ENCODE measurements around the gene GLIS1.

GLIS1 gene

DNA sequence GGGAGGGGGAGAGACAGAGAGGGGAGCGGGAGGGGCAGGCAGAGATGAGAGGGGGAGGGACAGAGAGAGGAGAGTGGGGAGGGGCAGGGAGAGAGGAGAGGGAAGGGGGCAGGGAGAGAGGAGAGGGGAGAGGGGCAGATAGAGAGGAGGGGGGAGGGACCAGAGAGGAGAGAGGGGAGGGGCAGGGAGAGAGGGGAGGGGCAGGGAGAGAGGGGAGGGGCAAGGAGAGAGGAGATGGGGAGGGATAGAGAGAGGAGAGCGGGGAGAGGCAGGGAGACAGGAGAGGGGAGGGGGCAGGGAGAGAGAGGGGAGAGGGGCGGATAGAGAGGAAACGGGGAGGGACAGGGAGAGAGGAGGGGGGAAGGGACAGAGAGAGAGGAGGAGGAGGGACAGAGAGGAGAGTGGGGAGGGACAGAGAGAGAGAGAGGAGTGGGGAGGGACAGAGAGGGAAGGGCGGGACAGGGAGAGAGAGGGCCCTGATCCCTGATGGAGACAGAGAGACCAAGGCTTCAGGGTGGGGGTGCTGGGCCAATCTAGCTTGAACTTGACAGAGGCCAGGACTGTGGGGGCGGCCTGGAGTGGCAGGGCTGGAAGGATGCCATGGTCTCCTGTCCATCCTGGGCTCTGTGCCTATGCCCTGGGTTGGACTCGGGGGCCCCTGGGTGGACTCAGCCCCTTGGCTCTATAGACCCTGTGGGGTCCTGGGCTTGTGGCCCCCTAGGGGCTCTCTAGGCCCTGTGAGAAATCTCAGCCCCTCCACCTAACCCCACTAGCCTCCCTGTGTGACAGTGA, 236.1 kb downstream of the GLIS1 start:
- DNase-seq (ENCODE audit: low read depth in 4 of 4, low spot score in 1 of 4), result no peak

DNA sequence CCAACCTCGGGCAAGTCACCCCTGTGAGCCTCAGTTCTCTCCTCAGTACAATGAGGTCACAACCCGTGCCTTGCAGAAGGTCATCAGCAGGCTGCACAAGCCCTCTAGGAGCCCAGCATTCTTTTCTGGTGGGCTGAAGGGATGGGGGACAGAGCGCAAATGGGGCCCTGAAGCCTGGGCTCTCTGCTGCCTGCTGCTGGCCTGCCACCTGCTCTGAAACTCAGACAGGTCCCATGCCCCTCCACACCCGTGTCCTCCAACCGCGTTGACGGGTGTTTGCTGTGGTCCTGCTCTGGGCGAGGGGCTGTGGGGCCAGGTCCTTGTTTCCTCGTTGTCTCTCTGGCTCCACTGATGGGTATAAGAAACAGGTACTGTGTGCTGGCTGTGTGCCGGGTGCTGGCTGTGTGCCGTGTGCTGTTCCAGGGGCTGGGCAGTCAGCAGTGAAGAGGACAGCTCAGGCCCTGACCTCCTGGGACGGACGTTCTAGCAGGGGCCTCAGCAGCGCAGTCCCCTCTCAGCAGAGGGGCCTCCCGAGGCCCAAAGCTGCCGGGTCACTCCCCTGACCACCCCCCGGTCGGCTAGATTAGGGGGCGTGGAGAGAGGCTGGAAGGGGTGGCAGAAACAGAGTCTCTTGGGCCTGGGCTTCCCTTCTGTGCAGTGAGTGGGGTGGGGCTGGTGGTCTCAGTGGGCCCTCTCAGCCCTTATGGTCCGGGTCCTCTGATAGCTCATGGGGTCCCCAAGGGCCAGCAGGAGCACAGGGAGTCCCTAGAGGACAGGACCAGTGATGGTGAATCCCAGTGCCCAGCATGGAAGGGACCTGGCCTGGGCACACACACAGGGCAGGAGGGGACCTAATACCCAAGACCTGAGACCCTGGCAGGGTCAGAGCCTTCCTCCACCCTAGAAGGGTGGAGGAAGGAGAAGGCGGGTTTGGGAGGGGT, 237.6 kb downstream of the GLIS1 start:
- DNase-seq (ENCODE audit: low read depth in 4 of 4, low spot score in 1 of 4), result no peak

DNA sequence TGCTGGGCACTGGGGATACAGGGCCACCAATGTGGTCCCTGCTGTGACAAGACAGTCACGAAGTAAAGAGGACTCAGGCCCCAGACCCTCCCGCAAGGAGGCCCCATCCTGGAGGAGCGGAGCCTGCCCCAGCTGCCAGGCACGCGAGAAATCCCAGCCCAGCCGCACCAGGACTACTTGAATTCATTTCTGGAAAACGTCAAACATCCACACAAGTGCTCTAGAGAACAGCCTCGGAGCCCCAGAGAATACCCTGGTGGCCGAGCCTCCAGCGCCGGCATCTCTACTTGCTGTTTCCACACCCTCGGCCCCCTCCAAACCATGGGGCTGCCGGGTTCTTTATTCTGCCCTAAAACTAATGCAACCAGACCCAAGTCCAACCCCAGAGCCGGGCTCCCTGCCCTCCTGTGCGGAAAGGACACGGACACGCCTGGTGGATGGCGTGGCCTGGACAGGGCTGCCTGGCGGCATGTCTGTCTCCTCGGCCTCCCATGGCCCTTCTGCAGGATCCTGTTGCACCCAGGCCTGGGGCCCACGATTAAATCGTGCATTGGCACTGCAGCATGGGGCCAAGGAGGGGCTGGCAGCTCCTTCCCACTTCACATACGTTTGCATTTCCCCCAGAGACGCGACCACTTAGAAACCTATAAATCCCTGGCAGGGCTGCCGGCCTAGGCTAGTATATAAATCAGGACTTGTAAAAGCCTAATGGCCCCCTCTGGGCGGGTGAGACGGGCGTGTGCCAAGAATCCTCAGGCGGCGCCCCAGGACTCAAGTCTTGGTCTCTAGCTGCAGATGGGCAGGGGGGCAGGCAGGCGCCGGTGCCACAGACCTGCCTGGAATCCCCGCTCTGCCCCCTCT, 238.5 kb downstream of the GLIS1 start:
- no peak for DNase-seq (ENCODE audit: low read depth in 4 of 4, low spot score in 1 of 4)

DNA sequence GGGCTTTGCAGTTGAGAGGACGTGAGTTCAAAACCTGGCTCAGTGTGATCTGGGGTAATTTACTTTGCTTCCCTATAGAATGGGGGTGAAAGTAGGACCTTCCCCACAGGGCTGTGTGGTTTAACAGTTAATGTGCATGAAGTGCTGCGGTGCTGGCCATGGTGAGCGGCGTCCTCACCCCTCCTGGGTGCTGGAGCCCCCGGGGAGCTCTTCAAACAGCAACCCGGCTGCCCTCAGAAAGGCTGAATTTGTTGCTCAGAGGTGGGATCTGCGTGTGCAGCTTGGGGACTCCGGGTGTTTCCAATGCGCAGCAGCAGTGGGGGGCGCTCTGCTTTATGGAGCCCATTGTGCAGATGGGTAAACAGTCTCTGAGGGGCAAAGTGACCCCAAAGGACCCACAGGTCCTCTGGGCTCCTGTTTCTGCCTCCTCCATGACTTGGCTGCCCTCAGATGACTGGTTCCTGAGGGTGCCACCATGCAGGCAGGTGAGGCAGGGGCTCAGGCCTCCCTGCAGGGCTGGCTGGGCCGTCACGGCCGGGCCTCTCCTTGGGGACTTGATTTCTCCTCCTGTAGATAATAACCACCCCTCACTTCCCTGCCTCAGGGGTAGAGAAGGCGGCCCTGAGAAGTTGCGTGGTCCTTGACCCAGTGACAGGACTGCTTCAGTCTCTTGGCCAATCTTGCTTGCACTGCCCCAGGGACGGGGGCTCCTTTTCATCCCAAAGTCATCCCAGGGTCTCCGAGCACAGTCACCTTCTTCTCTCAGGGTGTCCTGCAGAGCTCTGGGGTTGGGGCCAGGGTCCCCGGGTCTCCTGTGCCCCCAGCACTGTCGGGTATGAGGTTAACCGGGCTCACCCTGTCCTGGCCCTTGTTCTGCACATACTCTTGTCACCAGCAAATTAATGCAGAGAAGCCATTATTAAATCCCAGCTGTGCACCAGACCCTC, 239.4 kb downstream of the GLIS1 start:
- no peak for DNase-seq (ENCODE audit: low read depth in 4 of 4, low spot score in 1 of 4)

DNA sequence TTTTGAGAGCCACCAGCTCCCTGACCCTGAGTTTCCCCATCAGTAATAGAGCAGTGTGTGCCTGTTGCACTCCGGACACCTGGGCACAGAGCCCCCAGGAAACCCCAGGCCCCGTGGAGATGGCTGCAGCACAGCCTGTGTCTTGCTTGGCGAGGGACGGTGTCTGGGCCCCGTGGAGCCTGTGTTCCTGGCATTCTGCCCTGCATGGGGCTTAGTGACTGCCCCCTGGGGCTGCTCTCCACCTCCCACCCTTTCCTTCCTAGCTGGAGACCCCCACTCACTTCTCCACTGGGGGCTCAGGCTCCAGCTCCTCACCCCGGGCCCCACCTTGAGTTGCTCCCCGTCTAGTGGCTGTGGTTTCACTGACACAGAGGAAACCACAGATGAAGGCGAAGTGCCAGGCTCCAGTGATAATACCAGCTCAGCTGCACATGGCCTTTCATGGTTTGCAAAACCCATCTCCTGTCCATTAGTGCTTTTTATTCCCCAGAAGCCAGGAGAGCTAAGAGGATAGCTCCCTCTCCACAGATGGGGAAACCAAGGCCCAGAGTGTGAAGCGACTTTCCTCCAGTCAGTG, 240.3 kb downstream of the GLIS1 start:
- DNase-seq (ENCODE audit: low read depth in 4 of 4, low spot score in 1 of 4), result no peak

DNA sequence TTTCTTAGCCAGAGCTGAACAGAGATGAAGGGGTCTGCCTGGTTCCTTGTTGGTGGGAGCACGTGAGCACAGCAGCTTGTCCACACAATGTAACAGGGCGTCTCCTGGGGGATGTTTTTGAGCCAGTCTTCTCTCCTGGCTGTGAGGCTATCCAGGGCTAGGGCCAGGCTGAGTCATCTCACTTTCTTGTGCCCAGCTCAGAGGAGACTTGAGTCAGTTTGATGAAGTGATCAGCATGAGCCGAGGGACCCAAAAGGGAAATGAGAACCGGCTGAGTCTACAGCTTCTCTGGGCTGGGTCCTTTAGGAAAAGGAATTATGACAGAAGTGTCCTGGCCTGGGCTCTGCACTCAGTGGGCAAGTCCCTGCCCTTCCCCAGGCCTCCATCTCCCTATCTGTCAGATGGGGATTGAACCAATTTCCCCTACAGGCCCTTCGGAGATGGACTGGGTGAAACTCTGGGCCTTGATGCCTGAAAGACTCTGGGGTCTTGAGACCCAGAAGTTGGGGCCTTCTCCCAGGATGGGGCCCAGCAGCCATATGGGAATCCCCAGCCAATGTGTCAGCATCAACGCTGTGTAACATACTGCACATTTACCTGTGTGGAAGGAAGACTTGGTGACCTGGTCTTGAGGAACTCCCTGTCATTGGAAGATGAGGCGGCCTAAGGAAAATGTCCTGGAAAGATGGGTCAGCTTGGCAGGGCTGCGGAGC, 243.2 kb downstream of the GLIS1 start:
- no peak for DNase-seq (ENCODE audit: low read depth in 4 of 4, low spot score in 1 of 4)

DNA sequence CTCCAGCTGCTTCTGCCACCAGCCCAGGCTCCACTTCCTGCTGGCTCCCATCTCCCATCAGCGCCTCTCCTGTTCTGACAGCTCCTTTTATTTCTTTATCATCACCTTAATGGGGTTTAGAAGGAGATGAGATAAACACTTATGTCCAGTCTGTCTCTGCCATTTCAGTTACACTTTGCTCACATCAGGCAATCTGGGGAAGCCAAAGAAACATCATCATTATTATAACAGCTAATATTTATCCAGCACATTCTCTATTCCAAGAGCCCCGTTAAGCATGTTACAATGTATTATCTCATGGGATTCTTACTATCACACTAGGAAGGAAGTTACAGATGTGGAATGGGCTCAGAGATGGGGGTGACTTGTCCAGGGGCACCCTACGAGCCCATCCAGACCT, 248.6 kb downstream of the GLIS1 start:
- no peak for DNase-seq (ENCODE audit: low read depth in 4 of 4, low spot score in 1 of 4)

DNA sequence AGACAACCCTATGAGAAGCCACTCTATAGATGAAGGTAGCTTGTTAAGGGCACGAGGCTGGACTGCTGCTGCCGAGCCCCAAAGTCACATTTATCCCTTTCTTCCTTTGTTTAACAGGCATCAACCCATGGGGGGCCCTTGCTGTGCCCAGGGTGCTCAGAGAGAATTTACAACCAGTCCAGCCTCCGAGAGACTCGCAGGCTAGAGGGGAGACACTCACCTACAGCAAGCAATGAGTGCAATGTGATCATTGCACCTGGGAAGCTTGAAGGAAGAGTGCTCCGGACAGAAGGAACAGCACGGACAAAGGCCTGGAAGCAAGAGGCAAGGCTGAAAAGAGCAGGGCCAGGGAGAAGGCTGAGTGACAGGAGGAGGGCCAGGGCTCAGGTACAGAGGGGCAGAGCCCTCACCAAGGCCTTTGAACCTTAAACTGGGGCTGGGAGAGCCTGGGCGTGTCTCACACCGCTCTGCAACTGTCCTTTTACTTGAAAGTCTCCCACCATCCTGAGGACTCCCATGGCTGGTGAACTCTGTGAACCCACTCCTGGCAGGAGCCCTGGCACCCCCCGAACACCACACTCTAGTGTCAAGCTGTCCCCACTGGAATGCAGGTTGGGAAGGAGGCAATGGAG, 252.5 kb downstream of the GLIS1 start:
- no peak for DNase-seq (ENCODE audit: low read depth in 4 of 4, low spot score in 1 of 4)

DNA sequence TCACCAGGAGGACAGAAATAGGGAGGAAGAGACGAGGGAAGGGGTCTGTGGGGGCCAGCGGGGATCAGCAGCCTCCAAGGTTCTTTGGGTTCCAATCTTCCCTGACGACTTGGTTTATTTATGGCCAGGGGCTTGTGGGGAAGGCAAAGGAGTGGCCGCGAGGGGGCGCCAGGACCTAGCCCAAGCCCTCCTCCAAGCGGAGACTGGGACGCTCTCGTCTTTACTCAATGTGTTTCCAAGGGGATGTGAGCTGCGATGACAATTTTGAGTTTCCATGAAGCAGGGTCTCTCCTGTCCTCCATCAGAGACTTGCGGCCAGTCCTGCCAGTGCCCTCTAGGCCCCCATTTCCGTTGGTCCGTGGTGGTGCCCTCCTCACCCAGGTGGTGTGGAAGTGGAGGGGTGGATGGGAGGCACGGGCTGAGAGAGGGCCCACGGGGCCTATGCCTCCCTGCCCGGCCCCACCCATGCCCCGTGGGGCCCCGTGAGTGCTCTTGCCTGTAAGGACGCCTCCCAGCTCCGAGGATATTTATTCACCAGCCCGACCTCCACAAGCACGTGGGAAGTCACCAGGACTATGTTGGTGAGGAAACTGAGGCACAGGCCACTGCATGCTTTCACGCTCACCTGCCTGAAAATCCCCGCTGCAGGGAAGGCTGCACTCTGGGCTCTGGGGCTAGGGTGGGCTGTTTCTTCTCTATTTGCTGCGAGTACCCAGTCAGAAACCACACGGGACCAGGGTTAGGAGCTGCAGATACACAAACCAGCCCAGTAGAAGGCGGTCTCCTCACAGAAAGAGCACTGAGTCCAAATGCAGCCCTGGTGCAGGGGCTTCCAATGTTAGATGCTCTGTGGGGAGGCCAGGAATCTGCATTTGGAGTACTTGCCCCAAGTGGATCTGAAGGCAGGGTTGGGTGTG, 253.2 kb downstream of the GLIS1 start:
- peak; percentile 17 to 55 (median 44) for DNase-seq (ENCODE audit: low read depth in 4 of 4, low spot score in 1 of 4)

DNA sequence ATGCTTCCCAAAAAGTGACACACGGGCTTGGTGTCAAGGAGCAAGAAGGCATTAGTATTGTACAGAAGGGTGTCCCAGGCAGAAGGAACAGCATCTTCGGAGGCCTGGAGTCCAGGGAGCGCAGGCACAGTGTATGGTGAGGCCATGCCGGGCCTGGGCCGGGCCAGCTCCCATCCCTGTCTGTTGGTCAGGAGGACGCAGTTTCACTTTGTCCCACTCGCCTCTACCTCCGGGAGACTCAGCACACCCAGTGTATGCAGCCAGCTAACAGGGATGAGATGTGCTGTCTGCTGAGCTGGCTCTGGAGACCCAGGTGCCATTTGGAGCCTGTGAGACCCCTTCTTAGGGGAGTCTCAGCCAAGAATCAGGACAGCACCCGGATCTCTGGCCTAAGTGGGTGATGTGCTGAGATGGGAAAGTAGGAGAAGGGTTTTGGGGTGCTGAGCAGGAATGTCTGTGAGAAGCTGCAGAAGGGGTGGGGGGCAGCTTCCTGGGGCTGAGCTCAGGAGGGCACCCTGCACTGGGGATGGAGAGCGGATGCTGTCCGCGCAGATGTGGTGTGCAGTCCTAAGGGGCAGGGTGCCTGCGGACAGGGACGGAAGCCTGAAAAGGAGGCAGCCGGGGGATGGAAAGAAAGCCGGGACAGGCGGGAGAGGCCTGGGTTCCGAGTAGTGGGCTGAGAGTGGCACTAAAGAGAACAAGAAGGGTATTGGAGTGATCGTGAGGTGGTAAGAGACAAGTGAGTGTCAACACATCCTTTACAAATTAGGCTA, 254.1 kb downstream of the GLIS1 start:
- no peak for DNase-seq (ENCODE audit: low read depth in 4 of 4, low spot score in 1 of 4)

DNA sequence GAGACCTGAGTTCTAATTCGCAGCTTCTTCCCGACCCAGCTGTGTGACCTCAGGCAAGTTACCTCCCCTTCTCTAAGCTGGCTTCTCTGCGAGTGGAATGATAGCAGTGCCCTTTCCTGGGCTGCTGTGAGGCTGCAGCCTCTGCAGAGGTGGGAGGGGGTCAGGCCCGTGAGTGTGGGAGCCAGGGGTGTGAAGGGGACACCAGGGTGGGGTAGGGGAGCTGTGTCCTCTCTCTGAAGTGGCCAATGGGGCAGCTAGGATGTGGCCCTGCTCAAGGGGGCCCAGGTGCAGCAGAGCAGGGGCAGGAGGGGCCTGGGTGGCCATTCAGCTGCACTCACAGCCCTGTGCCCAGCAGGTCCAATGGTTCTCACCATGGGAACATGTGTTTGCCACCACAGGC, 255.3 kb downstream of the GLIS1 start:
- no peak for DNase-seq (ENCODE audit: low read depth in 4 of 4, low spot score in 1 of 4)

DNA sequence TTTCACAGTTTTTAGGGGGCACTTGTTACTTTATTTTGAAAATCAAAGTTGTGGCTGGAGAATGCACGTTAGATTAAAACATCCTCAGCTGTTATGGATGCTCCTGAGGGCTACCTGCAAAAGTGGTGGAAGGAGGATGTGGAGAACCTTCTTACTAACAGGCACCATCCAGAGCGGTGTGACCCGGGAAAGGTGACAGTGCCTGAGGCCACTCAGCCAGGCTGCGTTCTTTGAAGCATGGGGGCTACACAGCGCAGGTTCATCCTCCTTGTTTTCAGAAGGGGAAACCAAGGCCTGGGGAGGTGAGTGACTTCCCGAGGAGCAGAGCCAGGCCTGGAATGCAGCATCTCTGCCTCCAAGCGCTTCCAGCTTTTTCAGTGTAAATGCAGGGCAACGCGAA, 255.8 kb downstream of the GLIS1 start:
- no peak for DNase-seq (ENCODE audit: low read depth in 4 of 4, low spot score in 1 of 4)

DNA sequence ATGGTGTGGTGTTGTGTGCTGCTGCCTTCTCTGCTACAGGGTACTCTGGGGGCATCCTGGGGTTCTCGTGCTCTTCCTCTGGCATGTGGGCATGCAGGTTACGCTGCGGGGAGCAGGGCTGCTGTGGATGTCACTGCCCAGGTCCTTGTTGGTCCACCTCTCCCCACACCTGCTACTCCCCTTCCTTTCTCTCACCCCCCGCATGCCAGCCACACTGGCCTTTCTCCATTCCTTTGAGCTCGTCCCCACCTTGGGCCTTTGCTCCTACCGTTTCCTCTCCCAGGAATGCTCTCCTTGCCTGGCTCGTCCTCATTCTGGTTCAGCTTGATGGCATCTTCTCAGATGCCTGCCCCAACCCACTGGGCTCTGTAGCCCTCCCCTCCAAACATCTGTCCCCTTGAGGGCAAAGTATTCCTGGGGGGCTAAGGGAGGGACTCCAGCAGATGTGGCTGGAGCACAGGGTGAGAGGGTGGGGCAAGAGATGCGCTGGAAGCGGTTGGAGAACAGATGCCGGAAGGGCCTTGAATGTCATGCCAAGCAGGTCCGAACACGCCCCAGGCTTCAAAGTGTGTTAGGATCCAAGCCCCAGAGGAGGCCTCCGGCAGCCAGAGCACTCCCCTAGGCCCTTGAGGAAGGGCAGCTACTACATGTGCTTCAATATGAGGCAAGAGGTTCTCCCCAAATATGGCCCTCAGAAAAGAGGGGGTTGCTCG, 256.4 kb downstream of the GLIS1 start:
- no peak for DNase-seq (ENCODE audit: low read depth in 4 of 4, low spot score in 1 of 4)

DNA sequence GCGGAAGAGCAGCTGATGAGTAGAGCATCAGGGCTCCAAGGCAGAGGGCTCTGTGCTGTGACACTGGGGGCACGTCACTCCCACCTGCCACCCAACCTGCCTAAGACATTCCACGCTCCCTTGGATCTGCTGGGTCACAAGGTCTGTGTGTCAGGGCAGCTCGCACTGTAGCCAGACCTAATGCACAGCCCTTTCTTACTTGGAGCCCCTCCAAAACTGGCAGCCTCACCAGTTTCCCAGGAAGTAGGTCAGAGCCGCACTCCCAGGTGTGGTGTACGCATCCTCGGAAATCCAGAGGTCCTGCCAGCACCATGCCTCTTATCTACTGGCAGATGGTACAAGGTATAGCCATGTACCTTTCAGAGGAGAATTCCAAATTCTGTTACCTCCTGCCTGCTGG, 257.5 kb downstream of the GLIS1 start:
- DNase-seq (ENCODE audit: low read depth in 4 of 4, low spot score in 1 of 4), result no peak

DNA sequence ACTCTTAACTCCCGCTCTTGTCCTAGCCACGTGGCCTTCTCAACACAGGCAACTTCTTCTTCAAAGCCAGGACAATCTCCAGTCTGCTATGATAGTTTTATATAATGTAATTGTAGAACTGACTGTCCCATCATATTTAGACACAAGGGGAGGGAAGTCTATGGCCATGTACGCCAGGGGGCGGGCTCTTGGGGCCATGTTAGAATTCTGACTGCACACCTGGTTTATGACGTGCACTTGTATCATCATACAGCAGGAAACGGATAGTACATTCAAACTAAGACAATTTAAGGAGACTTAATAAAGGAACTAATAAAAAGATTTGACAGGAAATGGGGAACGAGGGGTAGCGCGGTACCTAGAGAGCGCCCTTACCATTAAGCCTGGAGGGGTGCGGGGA, 258.3 kb downstream of the GLIS1 start:
- DNase-seq (ENCODE audit: low read depth in 4 of 4, low spot score in 1 of 4), result no peak

DNA sequence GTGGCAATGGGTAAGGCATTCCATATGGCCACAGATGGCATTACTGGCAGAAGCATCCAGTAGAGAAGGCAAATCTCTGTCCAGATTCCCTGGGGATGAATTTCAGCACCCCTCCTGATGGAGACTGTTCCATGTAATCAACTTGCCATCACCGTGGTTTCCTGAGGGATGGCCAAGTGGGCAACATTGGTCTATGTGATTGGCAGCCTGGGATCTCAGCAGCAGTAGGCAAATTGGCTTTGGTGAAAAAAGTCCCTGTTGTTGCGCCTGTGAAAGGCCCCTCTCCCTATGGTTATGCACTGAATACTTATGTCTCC, 260.5 kb downstream of the GLIS1 start:
- no peak for DNase-seq (ENCODE audit: low read depth in 4 of 4, low spot score in 1 of 4)
